Measurements from ENCODE around the gene FBXO30.

The FBXO30 gene

GRCh38 chr6:145744619-145745018, 70.0 kb downstream of the FBXO30 start:
- DNase-seq: no peak
